Non-pigmented ciliary epithelial cell (primary cell): ENCODE measurements around the gene KLHL26.
"Not testable (repeated sequence)": the region's sequence is repeated elsewhere in the genome, so short reads cannot be mapped to it uniquely, and the experiment has no call there.

Experiments
- DNase-seq: peaks from one replicate; pipeline ENCODE4 v3.0.0-alpha.2; 2010; ENCODE audit warnings: low read depth

The KLHL26 gene

GRCh38 chr19:18666317-18666716 lies 29.5 kb downstream of the KLHL26 start:
- no peak for DNase-seq

- DNase-seq, result no peak
Measured at GRCh38 chr19:18666784-18667183, 30.0 kb downstream of the KLHL26 start.

- DNase-seq, result no peak
Measured at GRCh38 chr19:18667531-18668251, 30.9 kb downstream of the KLHL26 start.

GRCh38 chr19:18668252-18668631 lies 31.4 kb downstream of the KLHL26 start:
- no peak for DNase-seq

GRCh38 chr19:18668744-18669523 lies 32.1 kb downstream of the KLHL26 start:
- DNase-seq, result no peak

- DNase-seq, result no peak
Measured at GRCh38 chr19:18669524-18669817, 32.6 kb downstream of the KLHL26 start.

GRCh38 chr19:18669883-18670282 lies 33.1 kb downstream of the KLHL26 start:
- DNase-seq, result no peak

- DNase-seq, result no peak
Measured at GRCh38 chr19:18670312-18670711, 33.5 kb downstream of the KLHL26 start.

- DNase-seq, result no peak
Measured at GRCh38 chr19:18671303-18672043, 34.6 kb downstream of the KLHL26 start.

- DNase-seq, result no peak
Measured at GRCh38 chr19:18672044-18672451, 35.2 kb downstream of the KLHL26 start.

GRCh38 chr19:18672606-18673337 lies 35.9 kb downstream of the KLHL26 start:
- no peak for DNase-seq

- no peak for DNase-seq
Measured at GRCh38 chr19:18674616-18675015, 37.8 kb downstream of the KLHL26 start.

- DNase-seq, result no peak
Measured at GRCh38 chr19:18675779-18676178, 39.0 kb downstream of the KLHL26 start.

- no peak for DNase-seq
Measured at GRCh38 chr19:18676692-18677091, 39.9 kb downstream of the KLHL26 start.

GRCh38 chr19:18677156-18677555 lies 40.3 kb downstream of the KLHL26 start:
- DNase-seq, result no peak

- DNase-seq, result not testable (repeated sequence)
Measured at GRCh38 chr19:18680148-18680547, 43.3 kb downstream of the KLHL26 start.

- no peak for DNase-seq
Measured at GRCh38 chr19:18682807-18683108, 45.9 kb downstream of the KLHL26 start.

- DNase-seq, result no peak
Measured at GRCh38 chr19:18683109-18683957, 46.5 kb downstream of the KLHL26 start, which contains the start of gene CRTC1. Gene CRTC1, plus strand, starts transcription at chr19:18683680. Its CDS starts 23 bp downstream, at chr19:18683703.

GRCh38 chr19:18683958-18684641 lies 47.3 kb downstream of the KLHL26 start:
- DNase-seq, result no peak

- no peak for DNase-seq
Measured at GRCh38 chr19:18684642-18684993, 47.8 kb downstream of the KLHL26 start.

GRCh38 chr19:18685597-18686190 lies 48.9 kb downstream of the KLHL26 start:
- no peak for DNase-seq
